ENCODE measurements around the gene TRIM66.
A peak's percentile ranks its signal among the peaks of the same experiment; 100 is the strongest.

The TRIM66 gene

DNA sequence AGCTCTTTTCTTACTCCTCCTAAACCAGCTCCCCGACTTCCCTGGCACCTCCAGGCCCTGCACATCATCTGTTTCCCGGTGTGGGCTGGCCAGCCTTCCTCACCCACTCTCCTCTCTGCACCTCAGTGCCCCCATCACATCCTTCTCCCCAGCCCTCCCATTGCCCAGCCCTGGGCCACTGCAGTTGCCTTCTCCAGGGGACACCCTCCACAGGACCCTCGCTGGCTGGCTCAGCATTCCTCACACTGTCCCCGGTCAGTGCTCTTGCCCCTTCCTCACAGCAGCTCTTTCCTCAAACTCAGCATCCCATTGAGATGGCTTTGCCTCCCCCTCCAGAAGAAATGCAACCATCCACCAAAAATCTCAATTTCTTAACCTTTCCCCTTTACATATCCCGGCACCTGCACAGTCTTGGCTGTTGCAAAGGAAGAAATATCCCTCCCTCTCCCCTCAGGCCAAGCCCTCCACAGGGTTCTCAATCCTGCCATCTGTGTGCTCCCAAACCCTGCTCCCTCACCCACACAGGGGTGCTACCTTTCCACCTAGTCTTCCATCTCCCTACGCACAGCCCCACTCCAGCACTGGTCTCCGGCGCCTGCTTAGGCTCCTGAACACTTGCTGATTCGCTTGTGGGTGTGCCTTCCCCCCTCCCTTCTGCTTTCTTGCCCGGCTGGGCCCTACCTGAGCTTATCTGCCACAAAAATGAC lies 19.6 kb upstream of the TRIM66 start:
- TF ChIP-seq, protein P1, sequence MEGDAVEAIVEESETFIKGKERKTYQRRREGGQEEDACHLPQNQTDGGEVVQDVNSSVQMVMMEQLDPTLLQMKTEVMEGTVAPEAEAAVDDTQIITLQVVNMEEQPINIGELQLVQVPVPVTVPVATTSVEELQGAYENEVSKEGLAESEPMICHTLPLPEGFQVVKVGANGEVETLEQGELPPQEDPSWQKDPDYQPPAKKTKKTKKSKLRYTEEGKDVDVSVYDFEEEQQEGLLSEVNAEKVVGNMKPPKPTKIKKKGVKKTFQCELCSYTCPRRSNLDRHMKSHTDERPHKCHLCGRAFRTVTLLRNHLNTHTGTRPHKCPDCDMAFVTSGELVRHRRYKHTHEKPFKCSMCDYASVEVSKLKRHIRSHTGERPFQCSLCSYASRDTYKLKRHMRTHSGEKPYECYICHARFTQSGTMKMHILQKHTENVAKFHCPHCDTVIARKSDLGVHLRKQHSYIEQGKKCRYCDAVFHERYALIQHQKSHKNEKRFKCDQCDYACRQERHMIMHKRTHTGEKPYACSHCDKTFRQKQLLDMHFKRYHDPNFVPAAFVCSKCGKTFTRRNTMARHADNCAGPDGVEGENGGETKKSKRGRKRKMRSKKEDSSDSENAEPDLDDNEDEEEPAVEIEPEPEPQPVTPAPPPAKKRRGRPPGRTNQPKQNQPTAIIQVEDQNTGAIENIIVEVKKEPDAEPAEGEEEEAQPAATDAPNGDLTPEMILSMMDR (IDR thresholded peaks at IDR 0.05; ENCODE audit: insufficient read depth, low read depth, low read length, missing control alignments), result no peak
- H3K4me3 ChIP-seq (ENCODE audit: low read length), result no peak overlapping the region
- DNase-seq (ENCODE audit: low read depth), result no peak

DNA sequence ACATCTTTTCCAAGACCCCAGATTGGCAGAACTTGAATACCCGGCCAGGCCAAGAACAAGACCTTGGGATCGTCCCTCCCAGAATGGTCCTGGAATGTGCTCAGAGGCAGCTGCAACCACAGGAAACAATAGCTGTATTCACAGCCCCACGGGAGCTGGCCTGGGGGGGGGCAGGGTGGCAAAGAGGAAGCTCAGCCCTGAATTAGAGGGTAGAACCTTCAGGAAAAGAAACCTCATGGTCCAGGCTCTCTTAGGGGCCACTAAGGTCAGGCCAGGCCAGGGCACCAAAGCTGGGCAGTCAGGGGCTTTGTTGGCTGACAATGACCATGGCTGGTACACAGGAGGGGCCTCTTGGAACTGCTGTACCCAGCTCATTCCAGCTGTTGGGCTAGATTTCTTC lies 17.4 kb upstream of the TRIM66 start:
- no peak overlapping the region for H3K4me3 ChIP-seq (ENCODE audit: low read length)
- TF ChIP-seq, protein P1 (IDR thresholded peaks at IDR 0.05; ENCODE audit: insufficient read depth, low read depth, low read length, missing control alignments), result no peak
- DNase-seq (ENCODE audit: low read depth), result peak; percentile 20

DNA sequence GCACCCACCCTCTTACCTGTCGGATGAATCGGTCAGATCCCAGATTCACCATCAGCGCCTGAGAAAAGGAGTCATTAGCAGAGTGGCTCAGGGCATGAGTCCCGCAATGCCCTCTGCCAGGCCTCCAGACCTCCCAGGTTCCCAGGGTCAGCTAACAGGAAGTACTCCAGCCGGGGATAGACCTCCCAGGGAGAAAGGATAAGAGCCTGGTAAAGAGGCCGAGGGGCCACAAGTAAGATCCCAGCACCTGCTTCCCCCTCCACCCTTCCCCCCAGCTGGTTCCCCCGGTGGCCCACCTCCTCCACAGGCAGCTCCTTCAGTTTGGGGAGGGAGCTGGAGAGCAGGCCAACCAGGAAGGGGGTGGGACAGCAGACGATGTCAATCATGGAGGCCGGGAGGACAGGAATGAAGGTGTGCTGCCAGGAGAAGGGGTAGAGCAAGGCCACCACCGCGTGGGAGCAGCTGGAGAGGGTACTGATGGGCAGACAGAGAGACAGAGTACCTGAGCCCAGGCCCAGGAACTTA lies 16.5 kb upstream of the TRIM66 start:
- TF ChIP-seq, protein P1 (IDR thresholded peaks at IDR 0.05; ENCODE audit: insufficient read depth, low read depth, low read length, missing control alignments), result no peak
- no peak for DNase-seq (ENCODE audit: low read depth)
- no peak overlapping the region for H3K4me3 ChIP-seq (ENCODE audit: low read length)

DNA sequence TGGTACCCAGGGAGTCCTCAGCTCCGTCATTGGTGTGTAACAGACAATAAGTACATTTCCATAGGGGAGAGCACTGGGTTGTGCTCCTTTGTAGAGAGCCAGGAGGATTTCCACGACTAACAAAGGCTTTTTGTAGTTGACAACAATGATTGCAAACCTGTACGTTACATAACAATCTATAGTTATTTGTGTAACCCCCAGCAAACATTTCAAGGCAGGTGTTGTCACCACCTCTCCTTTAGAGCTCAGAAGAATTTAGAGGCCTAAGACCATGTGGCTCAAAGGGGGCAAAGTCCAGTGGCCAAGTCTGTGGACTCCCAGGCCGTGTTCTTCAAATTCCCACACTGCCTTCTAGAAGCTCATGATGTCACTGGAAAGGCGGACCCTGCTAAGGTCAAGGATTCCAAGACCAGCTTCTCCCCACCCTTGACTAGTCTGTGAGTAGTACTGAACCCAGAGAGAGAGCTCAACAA lies 15.9 kb upstream of the TRIM66 start:
- no peak for DNase-seq (ENCODE audit: low read depth)
- TF ChIP-seq, protein P1 (IDR thresholded peaks at IDR 0.05; ENCODE audit: insufficient read depth, low read depth, low read length, missing control alignments), result no peak
- H3K4me3 ChIP-seq (ENCODE audit: low read length), result no peak overlapping the region

DNA sequence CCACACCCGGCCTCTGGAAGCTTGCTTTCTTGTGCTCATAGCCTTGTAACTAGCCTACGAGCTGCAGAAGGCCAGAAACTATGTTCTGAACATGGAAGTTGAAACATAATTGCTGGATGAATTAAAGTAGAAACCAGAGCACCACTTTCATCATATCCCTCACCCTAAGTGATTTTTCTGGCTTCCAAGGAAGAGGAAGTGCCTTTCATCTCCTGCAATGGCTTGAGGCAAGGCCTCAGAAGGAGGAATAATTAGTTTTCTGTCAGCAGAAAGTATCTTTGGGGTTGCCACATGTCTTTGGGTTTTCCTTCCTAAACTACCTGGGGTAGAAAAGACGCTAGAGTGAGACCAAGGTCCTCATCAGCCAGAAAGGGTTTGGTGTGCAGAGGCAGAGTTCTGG lies 14.6 kb upstream of the TRIM66 start:
- TF ChIP-seq, protein P1 (IDR thresholded peaks at IDR 0.05; ENCODE audit: insufficient read depth, low read depth, low read length, missing control alignments), result no peak
- H3K4me3 ChIP-seq (ENCODE audit: low read length), result no peak overlapping the region
- no peak for DNase-seq (ENCODE audit: low read depth)

DNA sequence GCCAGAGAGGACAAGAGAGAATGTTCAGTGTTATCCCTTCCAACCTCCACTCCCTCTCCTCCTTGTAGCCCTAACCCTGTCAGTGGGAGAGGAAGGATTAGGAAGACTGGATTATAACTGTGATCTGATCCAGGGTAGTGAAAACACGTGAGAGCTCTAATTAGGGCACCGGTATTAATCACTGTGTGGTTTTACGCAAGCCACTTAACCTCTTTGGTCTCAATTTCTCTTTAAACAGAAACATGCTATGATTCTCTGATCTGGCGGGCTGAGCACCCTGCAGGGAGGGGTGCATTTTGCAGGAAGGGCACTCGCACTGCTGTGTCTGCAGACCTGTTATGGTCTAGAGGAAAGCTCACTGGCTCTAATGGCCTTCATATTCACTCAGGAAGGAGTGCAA lies 11.7 kb upstream of the TRIM66 start:
- no peak overlapping the region for H3K4me3 ChIP-seq (ENCODE audit: low read length)
- no peak for DNase-seq (ENCODE audit: low read depth)
- TF ChIP-seq, protein P1 (IDR thresholded peaks at IDR 0.05; ENCODE audit: insufficient read depth, low read depth, low read length, missing control alignments), result no peak

DNA sequence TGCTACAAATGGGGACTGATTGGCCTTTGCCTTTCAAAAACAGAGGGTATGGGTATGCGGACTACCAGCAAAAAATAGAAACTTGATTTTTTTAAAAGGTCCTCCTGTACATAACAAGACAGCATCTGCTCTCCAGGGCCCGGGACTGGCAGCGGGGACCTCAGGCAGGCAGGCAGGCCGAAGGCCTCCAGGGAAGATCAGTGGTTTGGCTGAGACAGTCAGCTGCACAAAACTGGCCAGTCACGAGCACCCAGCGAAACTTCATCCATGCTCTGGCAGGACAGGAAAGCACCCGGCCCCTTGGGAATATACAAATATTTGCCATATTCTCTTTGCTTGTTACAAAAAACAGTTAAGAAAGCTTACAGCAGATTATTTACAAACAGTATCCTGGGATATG lies 11.1 kb upstream of the TRIM66 start:
- no peak overlapping the region for H3K4me3 ChIP-seq (ENCODE audit: low read length)
- no peak for DNase-seq (ENCODE audit: low read depth)
- TF ChIP-seq, protein P1 (IDR thresholded peaks at IDR 0.05; ENCODE audit: insufficient read depth, low read depth, low read length, missing control alignments), result no peak

All from epithelial cell of esophagus (primary cell).